Measurements from ENCODE around the gene SCN2A. TPM values are rescaled to one million over a fixed set of nuclear protein-coding genes. Genes with fewer than 3 reads are reported as not detected.

Gene SCN2A
- total RNA-seq, 1 donor from 2014 or later, result 1.5 TPM

- no peak for TF ChIP-seq CTCF (IDR thresholded peaks at IDR 0.05; ENCODE audit: unreplicated experiment)
- no peak for DNase-seq (ENCODE audit: low spot score)
- no peak overlapping the region for H3K4me3 Mint-ChIP-seq (ENCODE audit: unreplicated experiment)
- H3K27ac Mint-ChIP-seq (ENCODE audit: unreplicated experiment), result no peak overlapping the region
- H3K27me3 Mint-ChIP-seq (ENCODE audit: unreplicated experiment), result no peaks in the 10 kb centered on the region
- peaks cover 20% of the 10 kb centered on the region for H3K4me1 Mint-ChIP-seq (ENCODE audit: unreplicated experiment)
- no peaks in the 10 kb centered on the region for H3K36me3 Mint-ChIP-seq (ENCODE audit: low read depth, unreplicated experiment)
- no peaks in the 10 kb centered on the region for H3K9me3 Mint-ChIP-seq (ENCODE audit: unreplicated experiment)
These were observed 31.1 kb upstream of the SCN2A start for GRCh38 chr2:165208094-165208493.

GRCh38 chr2:165214093-165214492 is 25.1 kb upstream of the SCN2A start:
- no peak overlapping the region for H3K4me3 Mint-ChIP-seq (ENCODE audit: unreplicated experiment)
- no peak for TF ChIP-seq CTCF (IDR thresholded peaks at IDR 0.05; ENCODE audit: unreplicated experiment)
- H3K9me3 Mint-ChIP-seq (ENCODE audit: unreplicated experiment), result no peaks in the 10 kb centered on the region
- H3K36me3 Mint-ChIP-seq (ENCODE audit: low read depth, unreplicated experiment), result no peaks in the 10 kb centered on the region
- no peak overlapping the region for H3K27ac Mint-ChIP-seq (ENCODE audit: unreplicated experiment)
- H3K27me3 Mint-ChIP-seq (ENCODE audit: unreplicated experiment), result peaks cover 3% of the 10 kb centered on the region
- H3K4me1 Mint-ChIP-seq (ENCODE audit: unreplicated experiment), result peaks cover 6% of the 10 kb centered on the region
- DNase-seq (ENCODE audit: low spot score), result no peak

- Mint-ChIP-seq H3K9me3 (ENCODE audit: unreplicated experiment) (no peaks in the 10 kb centered on the region), H3K36me3 (ENCODE audit: low read depth, unreplicated experiment) (no peaks in the 10 kb centered on the region), H3K27ac (ENCODE audit: unreplicated experiment) (no peak overlapping the region), H3K27me3 (ENCODE audit: unreplicated experiment) (peaks cover 3% of the 10 kb centered on the region), H3K4me1 (ENCODE audit: unreplicated experiment) (no peaks in the 10 kb centered on the region), H3K4me3 (ENCODE audit: unreplicated experiment) (no peak overlapping the region)
- TF ChIP-seq CTCF (IDR thresholded peaks at IDR 0.05; ENCODE audit: unreplicated experiment), result no peak
- DNase-seq (ENCODE audit: low spot score), result no peak
These were observed 19.7 kb upstream of the SCN2A start for GRCh38 chr2:165219481-165219880.

- TF ChIP-seq CTCF (IDR thresholded peaks at IDR 0.05; ENCODE audit: unreplicated experiment), result no peak
- no peaks in the 10 kb centered on the region for H3K36me3 Mint-ChIP-seq (ENCODE audit: low read depth, unreplicated experiment)
- no peak for DNase-seq (ENCODE audit: low spot score)
- H3K4me1 Mint-ChIP-seq (ENCODE audit: unreplicated experiment), result no peaks in the 10 kb centered on the region
- no peaks in the 10 kb centered on the region for H3K27me3 Mint-ChIP-seq (ENCODE audit: unreplicated experiment)
- no peak overlapping the region for H3K27ac Mint-ChIP-seq (ENCODE audit: unreplicated experiment)
- H3K4me3 Mint-ChIP-seq (ENCODE audit: unreplicated experiment), result no peak overlapping the region
- no peaks in the 10 kb centered on the region for H3K9me3 Mint-ChIP-seq (ENCODE audit: unreplicated experiment)
These were observed 14.3 kb upstream of the SCN2A start for GRCh38 chr2:165224941-165225340.

GRCh38 chr2:165227571-165227970 is 11.6 kb upstream of the SCN2A start:
- no peak for TF ChIP-seq CTCF (IDR thresholded peaks at IDR 0.05; ENCODE audit: unreplicated experiment)
- Mint-ChIP-seq H3K4me1 (ENCODE audit: unreplicated experiment) (no peaks in the 10 kb centered on the region), H3K27me3 (ENCODE audit: unreplicated experiment) (no peaks in the 10 kb centered on the region), H3K36me3 (ENCODE audit: low read depth, unreplicated experiment) (no peaks in the 10 kb centered on the region), H3K4me3 (ENCODE audit: unreplicated experiment) (no peak overlapping the region), H3K27ac (ENCODE audit: unreplicated experiment) (no peak overlapping the region), H3K9me3 (ENCODE audit: unreplicated experiment) (no peaks in the 10 kb centered on the region)
- no peak for DNase-seq (ENCODE audit: low spot score)

All from endothelial cell (in vitro differentiated cells).